OCI-LY7 (cell line): ENCODE results near the gene DNAH17. TPM values are rescaled to one million over a fixed set of nuclear protein-coding genes. Genes with fewer than 3 reads are reported as not detected.

Experiments used
- BruUV-seq: library from RNA; stranded (reverse); fragments of 400-500 nt; replicated peaks from 2 replicates; lab custom pipeline; 2021; lab: Mats Ljungman, UMichigan
- CTCF ChIA-PET: fragments of 300-600 bp; sonication (Branson Sonifier 250); formaldehyde crosslinking; loops from one replicate; lab custom pipeline; 2022; ENCODE audit warnings: antibody characterized with exemption; ENCODE audit not compliant: unreplicated experiment; lab: Charles Lee
- POLR2A ChIA-PET: fragments of 300-600 bp; sonication (Branson Sonifier 250); formaldehyde crosslinking; loops from one replicate; lab custom pipeline; 2022; ENCODE audit warnings: antibody characterized with exemption; lab: Charles Lee
- DNase-seq: peaks from one replicate; pipeline ENCODE4 v3.0.0-alpha.2; 2015; ENCODE audit warnings: low spot score
- H2AFZ ChIP-seq: fragments of 200-600 bp; sonication (generic), shearing (Covaris generic); 2 replicates; pipeline ENCODE4 v1.6.1; 2014; ENCODE audit warnings: mild to moderate bottlenecking, antibody characterized with exemption, low read length, moderate library complexity
- H3K27ac ChIP-seq: fragments of 200-600 bp; sonication (generic); 2 replicates; pipeline ENCODE4 v1.5.1; 2014; ENCODE audit warnings: mixed run types, low read depth, mild to moderate bottlenecking, moderate library complexity, low read length, inconsistent platforms; ENCODE audit not compliant: poor library complexity, severe bottlenecking
- H3K36me3 ChIP-seq: fragments of 200-600 bp; sonication (generic); 2 replicates; pipeline ENCODE4 v1.6.1; 2014; ENCODE audit warnings: mild to moderate bottlenecking, antibody characterized with exemption, low read length, moderate library complexity, mixed read lengths; ENCODE audit not compliant: insufficient read depth
- H3K4me1 ChIP-seq: fragments of 200-600 bp; sonication (generic); 2 replicates; pipeline ENCODE4 v1.5.1; 2014; ENCODE audit warnings: mild to moderate bottlenecking, low read length; ENCODE audit not compliant: insufficient read depth, poor library complexity, severe bottlenecking
- H3K4me2 ChIP-seq: fragments of 200-600 bp; sonication (generic); 2 replicates; pipeline ENCODE4 v1.6.1; 2014; ENCODE audit warnings: mild to moderate bottlenecking, low read length
- H3K4me3 ChIP-seq: fragments of 200-600 bp; sonication (generic); 2 replicates; pipeline ENCODE4 v1.5.1; 2014; ENCODE audit warnings: mild to moderate bottlenecking, low read depth, low read length; ENCODE audit not compliant: poor library complexity, severe bottlenecking
- H3K79me2 ChIP-seq: fragments of 200-600 bp; sonication (generic); 2 replicates; pipeline ENCODE4 v1.6.1; 2016; ENCODE audit warnings: low read depth, mild to moderate bottlenecking, low read length, moderate library complexity, mixed read lengths; ENCODE audit not compliant: insufficient read depth
- H3K9me2 ChIP-seq: fragments of 200-600 bp; sonication (generic); 2 replicates; pipeline ENCODE4 v1.6.1; 2016; ENCODE audit warnings: mild to moderate bottlenecking, low read length, mixed read lengths; ENCODE audit not compliant: insufficient read depth
- H3K9me3 ChIP-seq: fragments of 200-600 bp; sonication (generic); 2 replicates; pipeline ENCODE4 v1.6.1; 2014; ENCODE audit warnings: mild to moderate bottlenecking, mixed run types, low read length, mixed read lengths
- H4K20me1 ChIP-seq: fragments of 200-600 bp; sonication (generic); 2 replicates; pipeline ENCODE4 v1.6.1; 2014; ENCODE audit warnings: mild to moderate bottlenecking, antibody characterized with exemption, low read length, moderate library complexity, mixed read lengths; ENCODE audit not compliant: insufficient read depth
- EZH2phosphoT487 ChIP-seq: fragments of 200-600 bp; sonication (generic); IDR thresholded peaks from 2 replicates; pipeline ENCODE4 v1.6.1; 2018; ENCODE audit warnings: low read depth, borderline replicate concordance, mild to moderate bottlenecking, mixed run types, antibody characterized with exemption, low read length, moderate library complexity, mixed read lengths
- intact Hi-C: fragments of 100-400 bp; cut with micrococcal nuclease; formaldehyde crosslinking; loops from one replicate; pipeline ENCODE4 v1.10.0; 2022; ENCODE audit not compliant: unreplicated experiment
- total RNA-seq, 2 experiments: library from RNA; depleted of rRNA in 1 of 2; stranded (reverse); fragments of >200 nt in 1 of 2; shearing (Covaris generic) in 1 of 2; gene quantifications; 2 replicates each; pipeline ENCODE4 v1.2.3, GENCODE V29; 2014 to 2022
- TF ChIP-seq, protein P1 (sequence below): fragments of 200-600 bp; sonication (generic); conservative IDR thresholded peaks from 2 replicates; pipeline ENCODE4 v1.5.1; 2014; ENCODE audit warnings: mild to moderate bottlenecking, antibody characterized with exemption, low read length, moderate library complexity, mixed read lengths

The DNAH17 gene
- total RNA-seq, 2 experiments from 2014 or later, result 0.89 to 1.1 TPM

DNA sequence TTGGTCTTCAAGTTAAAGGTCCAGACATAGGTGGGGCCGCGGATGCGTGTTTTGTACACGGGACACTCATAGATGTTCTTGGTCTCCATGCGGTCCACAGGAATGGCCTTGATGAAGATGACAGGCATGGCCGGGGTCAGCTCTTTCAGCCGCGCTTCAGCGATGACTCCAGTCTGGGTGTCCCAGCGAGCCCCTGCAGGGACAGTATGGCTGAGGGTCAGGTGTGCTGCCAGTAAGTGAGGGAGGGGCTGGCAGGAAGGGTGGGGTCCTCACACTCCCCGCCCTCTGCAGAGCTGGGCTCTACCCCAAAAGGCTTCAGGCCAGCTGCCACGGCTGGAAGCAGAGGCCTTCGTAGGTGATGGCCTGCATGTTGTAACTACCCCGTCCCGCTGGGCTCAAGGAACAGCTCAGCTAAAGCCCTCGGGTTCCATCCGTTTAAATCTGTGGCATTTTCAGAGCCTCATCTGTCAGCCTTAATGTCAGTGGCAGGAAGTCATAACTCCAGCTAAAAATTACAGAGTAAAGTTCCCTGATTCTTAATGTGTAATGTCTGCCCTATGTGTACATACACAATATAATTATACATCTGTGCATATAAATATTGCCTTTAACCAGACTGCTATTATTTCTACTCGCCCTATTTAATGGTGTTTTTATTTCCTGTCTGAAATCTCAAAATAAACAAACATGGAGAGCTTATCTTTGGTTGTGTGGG is 153.1 kb downstream of the DNAH17 start:
- Histone ChIP-seq H3K36me3 (peaks cover 73% of the 10 kb centered on the region), H3K4me3 (no peak overlapping the region), H2AFZ (no peak overlapping the region), H3K9me2 (no peaks in the 10 kb centered on the region), H3K27ac (no peak overlapping the region), H3K4me1 (no peaks in the 10 kb centered on the region), H4K20me1 (no peaks in the 10 kb centered on the region), H3K9me3 (no peaks in the 10 kb centered on the region), H3K4me2 (no peak overlapping the region), H3K79me2 (no peaks in the 10 kb centered on the region)
- intact Hi-C loops, result loop anchor here (2.0 to 5.0 kb wide), 2 partner anchors 47 to 173 kb away; partner anchors contain the start of gene PGS1
- no peak for DNase-seq
- TF ChIP-seq, protein P1, sequence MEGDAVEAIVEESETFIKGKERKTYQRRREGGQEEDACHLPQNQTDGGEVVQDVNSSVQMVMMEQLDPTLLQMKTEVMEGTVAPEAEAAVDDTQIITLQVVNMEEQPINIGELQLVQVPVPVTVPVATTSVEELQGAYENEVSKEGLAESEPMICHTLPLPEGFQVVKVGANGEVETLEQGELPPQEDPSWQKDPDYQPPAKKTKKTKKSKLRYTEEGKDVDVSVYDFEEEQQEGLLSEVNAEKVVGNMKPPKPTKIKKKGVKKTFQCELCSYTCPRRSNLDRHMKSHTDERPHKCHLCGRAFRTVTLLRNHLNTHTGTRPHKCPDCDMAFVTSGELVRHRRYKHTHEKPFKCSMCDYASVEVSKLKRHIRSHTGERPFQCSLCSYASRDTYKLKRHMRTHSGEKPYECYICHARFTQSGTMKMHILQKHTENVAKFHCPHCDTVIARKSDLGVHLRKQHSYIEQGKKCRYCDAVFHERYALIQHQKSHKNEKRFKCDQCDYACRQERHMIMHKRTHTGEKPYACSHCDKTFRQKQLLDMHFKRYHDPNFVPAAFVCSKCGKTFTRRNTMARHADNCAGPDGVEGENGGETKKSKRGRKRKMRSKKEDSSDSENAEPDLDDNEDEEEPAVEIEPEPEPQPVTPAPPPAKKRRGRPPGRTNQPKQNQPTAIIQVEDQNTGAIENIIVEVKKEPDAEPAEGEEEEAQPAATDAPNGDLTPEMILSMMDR, result no peak
- no peak for TF ChIP-seq EZH2phosphoT487
- CTCF ChIA-PET, result interaction anchor here (0.6 kb wide), 1 partner anchor 52 kb away, joined by 3 read pairs; no protein-coding TSS in a partner anchor
- POLR2A ChIA-PET, result interaction anchor here (0.5 kb wide), 1 partner anchor 14 kb away, joined by 4 read pairs; no protein-coding TSS in a partner anchor
- BruUV-seq, result no TSS peak

DNA sequence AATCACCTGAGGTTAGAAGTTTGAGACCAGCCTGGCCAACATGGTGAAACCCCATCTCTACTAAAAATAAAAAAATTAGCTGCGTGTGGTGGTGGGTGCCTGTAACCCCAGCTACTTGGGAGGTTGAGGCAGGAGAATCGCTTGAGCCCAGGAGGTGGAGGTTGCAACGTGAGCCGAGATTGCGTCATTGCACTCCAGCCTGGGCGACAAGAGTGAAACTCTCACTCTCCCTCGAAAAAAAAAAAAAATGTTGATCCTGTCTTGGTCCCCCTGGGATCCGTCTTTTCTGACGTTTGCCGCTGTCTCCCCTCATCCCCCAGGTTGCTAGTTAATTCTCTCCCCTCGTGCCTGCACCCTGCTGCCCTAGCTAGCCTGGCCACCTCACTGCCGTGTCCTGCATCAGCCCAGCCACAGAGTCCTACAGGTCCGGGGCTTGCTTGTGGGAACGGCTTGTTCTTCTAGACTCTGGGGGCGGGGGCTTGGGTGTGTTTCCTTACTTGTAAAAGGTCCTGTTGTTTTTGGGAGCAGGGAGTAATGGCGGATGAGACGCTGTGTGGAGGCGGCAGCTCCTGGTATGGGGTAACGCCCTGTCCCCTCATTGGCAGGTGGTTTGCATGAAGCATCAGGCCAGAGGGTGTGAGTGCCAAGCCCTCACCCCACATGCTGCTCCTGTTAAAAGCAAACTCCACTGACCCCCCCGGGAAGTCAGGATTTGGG is 154.2 kb downstream of the DNAH17 start:
- TF ChIP-seq, protein P1, result no peak
- TF ChIP-seq EZH2phosphoT487, result no peak
- Histone ChIP-seq H3K27ac (no peak overlapping the region), H3K4me1 (no peaks in the 10 kb centered on the region), H4K20me1 (no peaks in the 10 kb centered on the region), H3K79me2 (no peaks in the 10 kb centered on the region), H3K9me3 (no peaks in the 10 kb centered on the region), H3K4me3 (no peak overlapping the region), H3K36me3 (peaks cover 79% of the 10 kb centered on the region), H3K4me2 (no peak overlapping the region), H3K9me2 (no peaks in the 10 kb centered on the region), H2AFZ (no peak overlapping the region)
- ChIA-PET CTCF (no interaction called here), POLR2A (no interaction called here)
- intact Hi-C loops, result loop anchor here (1.0 to 5.0 kb wide), 4 partner anchors 46 to 172 kb away; partner anchors contain the start of genes PGS1 and SOCS3
- no TSS peak for BruUV-seq
- no peak for DNase-seq
